HepG2 (cell line): ENCODE measurements around the gene SEPTIN11. TPM values are rescaled to one million over a fixed set of nuclear protein-coding genes. Genes with fewer than 3 reads are reported as not detected.

ENCODE experiments used
- ATAC-seq: fragments of 200-7000 bp; cut with Tn5 transposase; 3 replicates; pipeline ENCODE4 v1.9.1; 2020; ENCODE audit warnings: mild to moderate bottlenecking, moderate library complexity
- BruUV-seq: library from RNA; stranded (reverse); fragments of 400-500 nt; replicated peaks from 2 replicates; lab custom pipeline; 2021; lab: Mats Ljungman, UMichigan
- CTCF ChIA-PET: fragments of 300-600 bp; formaldehyde crosslinking; extraction: SDS; loops from one replicate; lab custom pipeline; 2021; ENCODE audit warnings: low total read pairs, inconsistent platforms, low intra/inter-chr PET ratio; lab: Yijun Ruan, JAX
- POLR2A ChIA-PET: fragments of 350-600 bp; sonication (Branson Sonifier 250); formaldehyde crosslinking; loops from one replicate; lab custom pipeline; 2020; ENCODE audit warnings: antibody characterized with exemption, inconsistent platforms; lab: Yijun Ruan, JAX
- DNase-seq: peaks from one replicate; pipeline ENCODE4 v3.0.0-alpha.2; 2015; ENCODE audit warnings: low spot score
- FAIRE-seq: peaks from 3 replicates; lab custom pipeline; 2011; peaks lifted over from hg19 to GRCh38; lab: Jason Lieb, UNC
- H2AFZ ChIP-seq: one replicate; pipeline ENCODE4 v1.6.1; 2011; ENCODE audit warnings: low read length, inconsistent platforms
- H3K27ac ChIP-seq: fragments of 300-600 bp; 3 replicates; pipeline ENCODE4 v1.8.0; 2011; ENCODE audit warnings: mixed run types, mild to moderate bottlenecking, mixed read lengths, low read length, inconsistent platforms; ENCODE audit not compliant: insufficient read depth; ENCODE audit errors: extremely low read length
- H3K27me3 ChIP-seq, 2 experiments: fragments of 200-600 bp in 1 of 2; 2 replicates in 1 of 2; 3 replicates in 1 of 2; pipeline versions ENCODE4 v1.6.0 to v1.8.0; 2011; ENCODE audit warnings: low read length in 2 of 2, mild to moderate bottlenecking in 2 of 2, moderate library complexity in 2 of 2, inconsistent platforms in 1 of 2; ENCODE audit not compliant: insufficient read depth in 2 of 2, control insufficient read depth in 1 of 2
- H3K36me3 ChIP-seq, 2 experiments: fragments of 200-600 bp in 1 of 2; replicated peaks in 1 of 2; 2 replicates in 1 of 2; 3 replicates in 1 of 2; pipeline versions ENCODE4 v1.5.1 to v1.8.0; 2011; ENCODE audit warnings: low read length in 2 of 2, inconsistent platforms in 1 of 2; ENCODE audit not compliant: insufficient read depth in 2 of 2, control insufficient read depth in 1 of 2
- H3K4me1 ChIP-seq: 2 replicates; pipeline ENCODE4 v1.5.1; 2012; ENCODE audit warnings: low read length, inconsistent platforms; ENCODE audit not compliant: insufficient read depth
- H3K4me2 ChIP-seq: 2 replicates; pipeline ENCODE4 v1.6.0; 2011; ENCODE audit warnings: low read depth, low read length, inconsistent platforms
- H3K4me3 ChIP-seq, 3 experiments: fragments of 200-600 bp in 1 of 3; sonication (generic), shearing (Covaris generic) in 1 of 3; replicated peaks in 1 of 3; 2 replicates each; pipeline ENCODE4 v1.5.1; 2011 to 2016; ENCODE audit warnings: low read length in 3 of 3, inconsistent platforms in 2 of 3, low read depth in 2 of 3, mild to moderate bottlenecking in 2 of 3, control low read depth in 1 of 3, mixed read lengths in 1 of 3; ENCODE audit not compliant: insufficient read depth in 1 of 3
- H3K79me2 ChIP-seq: one replicate; pipeline ENCODE4 v1.6.1; 2011; ENCODE audit warnings: low read length, inconsistent platforms; ENCODE audit not compliant: insufficient read depth
- H3K9ac ChIP-seq: 2 replicates; pipeline ENCODE4 v1.6.0; 2011; ENCODE audit warnings: mild to moderate bottlenecking, low read depth, low read length, inconsistent platforms; ENCODE audit not compliant: insufficient read depth
- H3K9me3 ChIP-seq: 2 replicates; pipeline ENCODE4 v1.5.1; 2012; ENCODE audit warnings: mild to moderate bottlenecking, low read length
- H4K20me1 ChIP-seq: 2 replicates; pipeline ENCODE4 v1.6.0; 2011; ENCODE audit warnings: inconsistent platforms, mild to moderate bottlenecking, low read length, moderate library complexity; ENCODE audit not compliant: insufficient read depth
- FOXA3 ChIP-seq: IDR thresholded peaks from 2 replicates; pipeline ENCODE4 v1.6.1; 2016; ENCODE audit warnings: missing genetic modification reagents, missing compliant biosample characterization
- HMGA1 ChIP-seq: sonication (generic); formaldehyde crosslinking; conservative IDR thresholded peaks from 2 replicates; pipeline ENCODE4 v1.4.0; 2020; ENCODE audit warnings: missing genetic modification reagents
- KAT2B ChIP-seq: fragments of 150-350 bp; IDR thresholded peaks from 2 replicates; pipeline ENCODE4 v1.6.1; 2014; ENCODE audit warnings: low read depth, low read length, borderline replicate concordance
- ONECUT2 ChIP-seq: sonication (generic); formaldehyde crosslinking; IDR thresholded peaks from 2 replicates; pipeline ENCODE4 v1.4.0; 2020; ENCODE audit warnings: missing genetic modification reagents
- TSC22D2 ChIP-seq: sonication (generic); formaldehyde crosslinking; IDR thresholded peaks from 2 replicates; pipeline ENCODE4 v1.5.1; 2020; ENCODE audit warnings: missing genetic modification reagents, mild to moderate bottlenecking, borderline replicate concordance
- ZNF598 ChIP-seq: sonication (generic); formaldehyde crosslinking; IDR thresholded peaks from 2 replicates; pipeline ENCODE4 v1.5.1; 2020; ENCODE audit warnings: mild to moderate bottlenecking, missing genetic modification reagents, borderline replicate concordance
- ZNF619 ChIP-seq: sonication (generic); formaldehyde crosslinking; IDR thresholded peaks from 2 replicates; pipeline ENCODE4 v1.4.0; 2020; ENCODE audit warnings: mild to moderate bottlenecking, missing genetic modification reagents
- ZNF850 ChIP-seq: sonication (generic); formaldehyde crosslinking; conservative IDR thresholded peaks from 2 replicates; pipeline ENCODE4 v1.9.0; 2021; ENCODE audit warnings: mild to moderate bottlenecking, missing genetic modification reagents
- ZSCAN20 ChIP-seq: sonication (generic); formaldehyde crosslinking; IDR thresholded peaks from 2 replicates; pipeline ENCODE4 v1.4.0; 2020; ENCODE audit warnings: missing genetic modification reagents, mild to moderate bottlenecking, borderline replicate concordance
- WGBS: methylation state at CpG from one replicate; pipeline ENCODE4 v1.1.6; 2017; ENCODE audit warnings: low lambda C conversion rate; 5-methylcytosine and 5-hydroxymethylcytosine counted together
- in situ Hi-C: cut with HindIII; loops from 2 replicates; pipeline ENCODE4 v1.10.0; 2017; ENCODE audit warnings: low pct_unique_long_range_greater_than_20kb; ENCODE audit not compliant: extremely low pct_ligation_motif_present
- intact Hi-C: fragments of 100-400 bp; cut with micrococcal nuclease; formaldehyde crosslinking; loops from one replicate; pipeline ENCODE4 v1.10.0; 2022; ENCODE audit not compliant: unreplicated experiment
- polyA plus RNA-seq, 8 experiments: library from polyadenylated mRNA; depleted of rRNA in 3 of 8; stranded (reverse) in 7 of 8; unstranded in 1 of 8; fragments of >200 nt; fragmentation: Illumina TruSeq in 4 of 8; extraction: Trizol in 4 of 8; gene quantifications; 2 replicates each; pipeline versions ENCODE4 v1.2.1 to v1.2.3, GENCODE V29; 2011 to 2016; ENCODE audit warnings: low read depth in 4 of 8, missing spikeins in 1 of 8, mixed read lengths in 1 of 8; ENCODE audit not compliant: insufficient read depth in 1 of 8
- total RNA-seq, 5 experiments: library from RNA; depleted of rRNA; stranded (reverse); fragments of >200 nt; fragmentation: Illumina TruSeq; extraction: Trizol; gene quantifications; 2 replicates each; pipeline ENCODE4 v1.2.3, GENCODE V29; 2016; ENCODE audit warnings: low read depth in 1 of 5
- TF ChIP-seq, protein P1 (sequence below): sonication (generic); formaldehyde crosslinking; IDR thresholded peaks from 2 replicates; pipeline ENCODE4 v1.4.0; 2020; ENCODE audit warnings: mild to moderate bottlenecking, missing genetic modification reagents
- TF ChIP-seq, protein P2 (sequence below): IDR thresholded peaks from 2 replicates; pipeline ENCODE4 v1.6.1; 2016
- TF ChIP-seq, protein P3 (sequence below): IDR thresholded peaks from 2 replicates; pipeline ENCODE4 v1.6.1; 2012; ENCODE audit warnings: inconsistent platforms
- TF ChIP-seq, protein P4 (sequence below): sonication (generic); formaldehyde crosslinking; IDR thresholded peaks from 2 replicates; pipeline ENCODE4 v1.5.1; 2020; ENCODE audit warnings: missing genetic modification reagents, mild to moderate bottlenecking, borderline replicate concordance
- TF ChIP-seq, protein P5 (sequence below): sonication (generic); formaldehyde crosslinking; conservative IDR thresholded peaks from 2 replicates; pipeline ENCODE4 v1.4.0; 2020; ENCODE audit warnings: missing genetic modification reagents
- TF ChIP-seq, protein P6 (sequence below): IDR thresholded peaks from 2 replicates; pipeline ENCODE4 v1.6.1; 2016; ENCODE audit warnings: mild to moderate bottlenecking, missing biosample characterization, missing genetic modification reagents

The SEPTIN11 gene
- total and polyA plus RNA-seq, 2 of the 13 experiments (the other 11 are each of a cell fraction or from before 2014, with no cell fraction given) = 28.9 to 47.3 TPM

DNA sequence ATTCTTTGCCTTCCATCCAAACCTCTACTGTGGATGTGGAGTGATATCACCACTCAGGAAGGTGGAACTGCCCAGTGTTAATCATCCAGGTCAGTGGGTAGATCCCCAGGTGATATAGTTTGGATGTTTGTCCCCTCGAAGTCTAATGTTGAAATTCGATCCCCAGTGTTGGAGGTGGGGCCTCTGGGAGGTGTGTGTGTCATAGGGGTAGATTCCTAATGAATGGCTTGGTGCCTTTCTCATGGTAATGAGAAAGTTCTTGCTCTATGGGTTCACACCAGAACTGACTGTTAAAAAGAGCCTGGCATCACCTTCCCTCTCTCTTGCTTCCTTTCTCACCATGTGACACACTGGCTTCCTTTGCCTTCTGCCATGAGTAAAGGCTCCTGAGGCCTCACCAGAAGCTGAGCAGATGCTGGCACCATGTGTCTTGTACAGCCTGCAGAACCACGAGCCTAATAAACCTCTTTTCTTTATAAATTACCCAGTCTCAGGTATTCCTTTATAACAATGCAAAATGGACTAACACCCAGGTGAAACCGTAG lies 44.8 kb upstream of the SEPTIN11 start:
- FAIRE-seq (no peak), ATAC-seq (no peak), DNase-seq (no peak)
- H3K27me3 ChIP-seq = no peaks in the 10 kb centered on the region
- 64% methylated on average over 4 of the region's 4 CpGs for WGBS
- no peak overlapping the region for H3K27ac ChIP-seq
- CTCF ChIA-PET = no interaction called here
- POLR2A ChIA-PET = no interaction called here
- in situ Hi-C loops (no loop called here), intact Hi-C loops (no loop called here)
- H3K4me1 ChIP-seq = peaks cover 24% of the 10 kb centered on the region
- no peaks in the 10 kb centered on the region for H3K79me2 ChIP-seq
- no peaks in the 10 kb centered on the region for H3K36me3 ChIP-seq
- H4K20me1 ChIP-seq = no peaks in the 10 kb centered on the region
- H3K9ac ChIP-seq = no peak overlapping the region
- no TSS peak for BruUV-seq
- H2AFZ ChIP-seq = no peak overlapping the region
- H3K4me2 ChIP-seq = no peak overlapping the region
- TF ChIP-seq ZNF619 (CRISPR knock-in tag) = no peak
- peaks cover 7% of the 10 kb centered on the region for H3K9me3 ChIP-seq
- H3K4me3 ChIP-seq = no peak overlapping the region

DNA sequence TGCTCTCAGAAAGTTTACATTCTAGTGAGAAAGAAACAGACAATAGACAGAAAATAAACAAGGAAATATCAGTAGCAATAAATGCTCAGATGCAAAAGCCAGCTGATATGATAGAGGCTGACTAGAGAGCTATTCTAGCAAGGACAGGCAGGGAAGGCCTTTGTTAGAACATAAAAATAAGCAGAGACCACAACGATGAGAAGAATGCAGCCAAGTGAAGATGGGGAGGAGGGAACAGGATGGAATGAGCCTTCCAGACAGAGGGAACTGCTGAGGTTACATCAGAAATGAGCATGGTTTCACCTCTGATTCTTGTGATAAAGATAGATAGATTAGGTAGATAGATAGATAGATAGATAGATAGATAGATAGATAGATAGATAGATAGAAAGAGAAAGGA lies 44.0 kb upstream of the SEPTIN11 start:
- 83% methylated on average over 1 of the region's 1 CpG for WGBS
- BruUV-seq = no TSS peak
- TF ChIP-seq ZNF850 (CRISPR knock-in tag) (no peak), TSC22D2 (CRISPR knock-in tag) (no peak), ZNF598 (CRISPR knock-in tag) (no peak), KAT2B (no peak), FOXA3 (CRISPR knock-in tag) (no peak), ZSCAN20 (no peak), HMGA1 (CRISPR knock-in tag) (no peak), ONECUT2 (CRISPR knock-in tag) (no peak)
- TF ChIP-seq, protein P1, sequence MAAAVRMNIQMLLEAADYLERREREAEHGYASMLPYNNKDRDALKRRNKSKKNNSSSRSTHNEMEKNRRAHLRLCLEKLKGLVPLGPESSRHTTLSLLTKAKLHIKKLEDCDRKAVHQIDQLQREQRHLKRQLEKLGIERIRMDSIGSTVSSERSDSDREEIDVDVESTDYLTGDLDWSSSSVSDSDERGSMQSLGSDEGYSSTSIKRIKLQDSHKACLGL (CRISPR knock-in tag) = no peak
- TF ChIP-seq, protein P2, sequence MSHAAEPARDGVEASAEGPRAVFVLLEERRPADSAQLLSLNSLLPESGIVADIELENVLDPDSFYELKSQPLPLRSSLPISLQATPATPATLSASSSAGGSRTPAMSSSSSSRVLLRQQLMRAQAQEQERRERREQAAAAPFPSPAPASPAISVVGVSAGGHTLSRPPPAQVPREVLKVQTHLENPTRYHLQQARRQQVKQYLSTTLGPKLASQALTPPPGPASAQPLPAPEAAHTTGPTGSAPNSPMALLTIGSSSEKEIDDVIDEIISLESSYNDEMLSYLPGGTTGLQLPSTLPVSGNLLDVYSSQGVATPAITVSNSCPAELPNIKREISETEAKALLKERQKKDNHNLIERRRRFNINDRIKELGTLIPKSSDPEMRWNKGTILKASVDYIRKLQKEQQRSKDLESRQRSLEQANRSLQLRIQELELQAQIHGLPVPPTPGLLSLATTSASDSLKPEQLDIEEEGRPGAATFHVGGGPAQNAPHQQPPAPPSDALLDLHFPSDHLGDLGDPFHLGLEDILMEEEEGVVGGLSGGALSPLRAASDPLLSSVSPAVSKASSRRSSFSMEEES = no peak
- TF ChIP-seq, protein P3, sequence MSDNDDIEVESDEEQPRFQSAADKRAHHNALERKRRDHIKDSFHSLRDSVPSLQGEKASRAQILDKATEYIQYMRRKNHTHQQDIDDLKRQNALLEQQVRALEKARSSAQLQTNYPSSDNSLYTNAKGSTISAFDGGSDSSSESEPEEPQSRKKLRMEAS = no peak
- TF ChIP-seq, protein P4, sequence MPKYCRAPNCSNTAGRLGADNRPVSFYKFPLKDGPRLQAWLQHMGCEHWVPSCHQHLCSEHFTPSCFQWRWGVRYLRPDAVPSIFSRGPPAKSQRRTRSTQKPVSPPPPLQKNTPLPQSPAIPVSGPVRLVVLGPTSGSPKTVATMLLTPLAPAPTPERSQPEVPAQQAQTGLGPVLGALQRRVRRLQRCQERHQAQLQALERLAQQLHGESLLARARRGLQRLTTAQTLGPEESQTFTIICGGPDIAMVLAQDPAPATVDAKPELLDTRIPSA (CRISPR knock-in tag) = no peak
- TF ChIP-seq, protein P5, sequence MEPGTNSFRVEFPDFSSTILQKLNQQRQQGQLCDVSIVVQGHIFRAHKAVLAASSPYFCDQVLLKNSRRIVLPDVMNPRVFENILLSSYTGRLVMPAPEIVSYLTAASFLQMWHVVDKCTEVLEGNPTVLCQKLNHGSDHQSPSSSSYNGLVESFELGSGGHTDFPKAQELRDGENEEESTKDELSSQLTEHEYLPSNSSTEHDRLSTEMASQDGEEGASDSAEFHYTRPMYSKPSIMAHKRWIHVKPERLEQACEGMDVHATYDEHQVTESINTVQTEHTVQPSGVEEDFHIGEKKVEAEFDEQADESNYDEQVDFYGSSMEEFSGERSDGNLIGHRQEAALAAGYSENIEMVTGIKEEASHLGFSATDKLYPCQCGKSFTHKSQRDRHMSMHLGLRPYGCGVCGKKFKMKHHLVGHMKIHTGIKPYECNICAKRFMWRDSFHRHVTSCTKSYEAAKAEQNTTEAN (CRISPR knock-in tag) = no peak
- TF ChIP-seq, protein P6, sequence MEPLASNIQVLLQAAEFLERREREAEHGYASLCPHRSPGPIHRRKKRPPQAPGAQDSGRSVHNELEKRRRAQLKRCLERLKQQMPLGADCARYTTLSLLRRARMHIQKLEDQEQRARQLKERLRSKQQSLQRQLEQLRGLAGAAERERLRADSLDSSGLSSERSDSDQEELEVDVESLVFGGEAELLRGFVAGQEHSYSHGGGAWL = no peak

More for the DNA sequence above, 44.0 kb upstream of the SEPTIN11 start:
- ChIA-PET POLR2A (no interaction called here), CTCF (no interaction called here)
- Histone ChIP-seq H4K20me1 (no peaks in the 10 kb centered on the region), H3K27ac (no peak overlapping the region), H3K9ac (no peak overlapping the region), H3K27me3 (no peaks in the 10 kb centered on the region), H2AFZ (no peak overlapping the region), H3K4me2 (no peak overlapping the region), H3K36me3 (no peaks in the 10 kb centered on the region), H3K9me3 (peaks cover 7% of the 10 kb centered on the region), H3K79me2 (no peaks in the 10 kb centered on the region), H3K4me3 (no peak overlapping the region), H3K4me1 (peaks cover 21% of the 10 kb centered on the region)
- FAIRE-seq = no peak
- no peak for ATAC-seq
- intact Hi-C loops (no loop called here), in situ Hi-C loops (no loop called here)
- no peak for DNase-seq
